GM23338 (cell line): ENCODE measurements around the gene CTBP2. TPM values are rescaled to one million over a fixed set of nuclear protein-coding genes. Genes with fewer than 3 reads are reported as not detected.

Experiments used
- ATAC-seq: fragments of 200-7000 bp; cut with Tn5 transposase; 3 replicates; pipeline ENCODE4 v1.9.1; 2020
- DNase-seq: peaks from one replicate; pipeline ENCODE4 v3.0.0-alpha.2; 2015; ENCODE audit warnings: low spot score
- H2AFZ ChIP-seq: fragments of 200-600 bp; sonication (generic); 2 replicates; pipeline ENCODE4 v1.8.0; 2016; ENCODE audit warnings: antibody characterized with exemption, mild to moderate bottlenecking, moderate library complexity
- H3F3A ChIP-seq: fragments of 200-600 bp; sonication (generic); replicated peaks from 2 replicates; pipeline ENCODE4 v1.8.0; 2017; ENCODE audit warnings: antibody characterized with exemption, mixed run types, low read depth
- H3K27ac ChIP-seq: fragments of 200-600 bp; sonication (generic); 2 replicates; pipeline ENCODE4 v1.6.1; 2016; ENCODE audit warnings: low read depth
- H3K27me3 ChIP-seq: fragments of 200-600 bp; sonication (generic); 2 replicates; pipeline ENCODE4 v1.8.0; 2016; ENCODE audit warnings: mild to moderate bottlenecking, mixed run types, moderate library complexity; ENCODE audit not compliant: insufficient read depth
- H3K36me3 ChIP-seq: fragments of 200-600 bp; sonication (generic); 2 replicates; pipeline ENCODE4 v1.8.0; 2016; ENCODE audit warnings: mild to moderate bottlenecking; ENCODE audit not compliant: insufficient read depth
- H3K4me1 ChIP-seq: fragments of 200-600 bp; sonication (generic); 2 replicates; pipeline ENCODE4 v1.8.0; 2016; ENCODE audit warnings: mild to moderate bottlenecking, moderate library complexity; ENCODE audit not compliant: insufficient read depth
- H3K4me2 ChIP-seq: fragments of 200-600 bp; sonication (generic); 2 replicates; pipeline ENCODE4 v1.7.1; 2017; ENCODE audit warnings: mixed run types
- H3K4me3 ChIP-seq: fragments of 200-600 bp; sonication (generic); 2 replicates; pipeline ENCODE4 v1.6.1; 2016; ENCODE audit warnings: mixed run types
- H3K79me2 ChIP-seq: fragments of 200-600 bp; sonication (generic); replicated peaks from 2 replicates; pipeline ENCODE4 v1.8.0; 2017; ENCODE audit warnings: mild to moderate bottlenecking; ENCODE audit not compliant: insufficient read depth
- H3K9me2 ChIP-seq: fragments of 200-600 bp; sonication (generic); 2 replicates; pipeline ENCODE4 v1.8.0; 2017; ENCODE audit not compliant: insufficient read depth
- H4K20me1 ChIP-seq: fragments of 200-600 bp; sonication (generic); replicated peaks from 2 replicates; pipeline ENCODE4 v1.8.0; 2017; ENCODE audit warnings: mild to moderate bottlenecking; ENCODE audit not compliant: insufficient read depth
- H3K27ac Mint-ChIP-seq: 2 replicates; pipeline ENCODE4 v1.8.0; 2020; ENCODE audit warnings: inconsistent platforms, mild to moderate bottlenecking, moderate library complexity, mixed read lengths
- H3K27me3 Mint-ChIP-seq: 3 replicates; pipeline ENCODE4 v1.8.0; 2022; ENCODE audit warnings: low read depth, mild to moderate bottlenecking, moderate library complexity, mixed read lengths, inconsistent platforms; ENCODE audit not compliant: insufficient read depth, poor library complexity
- H3K36me3 Mint-ChIP-seq: 3 replicates; pipeline ENCODE4 v1.8.0; 2021; ENCODE audit warnings: low read depth, mild to moderate bottlenecking, inconsistent platforms, moderate library complexity, mixed read lengths
- H3K4me1 Mint-ChIP-seq: 3 replicates; pipeline ENCODE4 v1.8.0; 2020; ENCODE audit warnings: mild to moderate bottlenecking, inconsistent platforms, mixed read lengths
- H3K4me3 Mint-ChIP-seq: 3 replicates; pipeline ENCODE4 v1.8.0; 2021; ENCODE audit warnings: moderate library complexity, mild to moderate bottlenecking, inconsistent platforms, mixed read lengths
- H3K9me3 Mint-ChIP-seq: 3 replicates; pipeline ENCODE4 v1.8.0; 2020; ENCODE audit warnings: moderate library complexity, mild to moderate bottlenecking, inconsistent platforms, mixed read lengths
- CREB1 ChIP-seq: fragments of 250-450 bp; sonication (Bioruptor Pico); IDR thresholded peaks from 2 replicates; pipeline ENCODE4 v1.5.0; 2020; ENCODE audit warnings: low read depth, mild to moderate bottlenecking, moderate library complexity
- EZH2 ChIP-seq: fragments of 200-600 bp; sonication (generic); IDR thresholded peaks from one replicate; pipeline ENCODE4 v1.8.0; 2017; ENCODE audit warnings: antibody characterized with exemption, mild to moderate bottlenecking, low read depth; ENCODE audit not compliant: unreplicated experiment
- EZH2phosphoT487 ChIP-seq: fragments of 200-600 bp; sonication (generic); IDR thresholded peaks from one replicate; pipeline ENCODE4 v1.8.1; 2018; ENCODE audit warnings: antibody characterized with exemption; ENCODE audit not compliant: unreplicated experiment
- JUNB ChIP-seq: IDR thresholded peaks from one replicate; pipeline ENCODE4 v1.6.1; 2016; ENCODE audit warnings: antibody characterized with exemption; ENCODE audit not compliant: unreplicated experiment
- NANOG ChIP-seq: IDR thresholded peaks from 2 replicates; pipeline ENCODE4 v1.6.1; 2016; ENCODE audit warnings: antibody characterized with exemption, borderline replicate concordance
- POLR2AphosphoS5 ChIP-seq: IDR thresholded peaks from 2 replicates; pipeline ENCODE4 v1.6.1; 2016; ENCODE audit warnings: antibody characterized with exemption, low read depth
- STAT1 ChIP-seq: IDR thresholded peaks from one replicate; pipeline ENCODE4 v1.6.1; 2016; ENCODE audit warnings: antibody characterized with exemption; ENCODE audit not compliant: unreplicated experiment
- ZNF114 ChIP-seq: fragments of 250-450 bp; sonication (Bioruptor Pico); IDR thresholded peaks from 2 replicates; pipeline ENCODE4 v1.5.0; 2020; ENCODE audit warnings: mild to moderate bottlenecking, moderate library complexity
- ZNF331 ChIP-seq: fragments of 250-450 bp; sonication (Bioruptor Pico); IDR thresholded peaks from 2 replicates; pipeline ENCODE4 v1.5.0; 2020; ENCODE audit warnings: low read depth, mild to moderate bottlenecking, moderate library complexity
- polyA plus RNA-seq: library from polyadenylated mRNA; unstranded; fragments of >200 nt; fragmentation: Nextera tagmentation; extraction: Ambion mirVana; gene quantifications from 2 replicates; pipeline ENCODE4 v1.2.1, GENCODE V29; 2016
- total RNA-seq: library from RNA; depleted of rRNA; stranded (reverse); fragments of >200 nt; shearing (Covaris generic); gene quantifications from 2 replicates; pipeline ENCODE4 v1.2.3, GENCODE V29; 2014
- TF ChIP-seq, protein P1 (sequence below), 2 experiments: fragments of 200-600 bp in 1 of 2; sonication (generic) in 1 of 2; conservative IDR thresholded peaks; 2 replicates each; pipeline versions ENCODE4 v1.5.1 to v1.6.1; 2016 to 2017; ENCODE audit warnings: antibody characterized with exemption in 2 of 2, low read depth in 2 of 2, mild to moderate bottlenecking in 2 of 2, moderate library complexity in 1 of 2
- TF ChIP-seq, protein P2 (sequence below): IDR thresholded peaks from one replicate; pipeline ENCODE4 v1.6.1; 2018; ENCODE audit warnings: antibody characterized with exemption; ENCODE audit not compliant: unreplicated experiment
- TF ChIP-seq, protein P3 (sequence below): IDR thresholded peaks from 2 replicates; pipeline ENCODE4 v1.6.1; 2016; ENCODE audit warnings: antibody characterized with exemption
- TF ChIP-seq, protein P4 (sequence below): fragments of 250-450 bp; sonication (Bioruptor Pico); IDR thresholded peaks from 2 replicates; pipeline ENCODE4 v1.5.0; 2020; ENCODE audit warnings: mild to moderate bottlenecking, moderate library complexity

CTBP2 gene
- total and polyA plus RNA-seq, 2 experiments from 2014 or later = 133 to 265 TPM

DNA sequence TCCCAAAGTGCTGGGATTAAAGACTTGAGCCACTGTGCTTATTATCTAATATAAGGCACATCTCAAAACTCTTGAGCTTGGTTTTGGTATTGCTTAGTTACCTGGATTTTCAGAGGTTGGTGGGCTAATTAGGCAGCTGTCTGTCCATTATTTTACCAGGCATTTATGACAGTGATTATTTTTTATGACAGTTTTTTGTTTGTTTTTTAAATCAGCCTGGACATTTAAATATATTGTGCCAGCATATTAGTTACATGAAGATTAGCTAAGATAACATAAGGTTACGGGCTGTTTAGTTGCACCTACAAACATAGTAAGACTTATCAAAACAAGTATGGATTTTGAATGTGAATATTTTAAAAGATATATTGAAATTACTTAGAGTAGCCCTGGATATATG lies 221.1 kb downstream of the CTBP2 start (continued):
- TF ChIP-seq, protein P1, sequence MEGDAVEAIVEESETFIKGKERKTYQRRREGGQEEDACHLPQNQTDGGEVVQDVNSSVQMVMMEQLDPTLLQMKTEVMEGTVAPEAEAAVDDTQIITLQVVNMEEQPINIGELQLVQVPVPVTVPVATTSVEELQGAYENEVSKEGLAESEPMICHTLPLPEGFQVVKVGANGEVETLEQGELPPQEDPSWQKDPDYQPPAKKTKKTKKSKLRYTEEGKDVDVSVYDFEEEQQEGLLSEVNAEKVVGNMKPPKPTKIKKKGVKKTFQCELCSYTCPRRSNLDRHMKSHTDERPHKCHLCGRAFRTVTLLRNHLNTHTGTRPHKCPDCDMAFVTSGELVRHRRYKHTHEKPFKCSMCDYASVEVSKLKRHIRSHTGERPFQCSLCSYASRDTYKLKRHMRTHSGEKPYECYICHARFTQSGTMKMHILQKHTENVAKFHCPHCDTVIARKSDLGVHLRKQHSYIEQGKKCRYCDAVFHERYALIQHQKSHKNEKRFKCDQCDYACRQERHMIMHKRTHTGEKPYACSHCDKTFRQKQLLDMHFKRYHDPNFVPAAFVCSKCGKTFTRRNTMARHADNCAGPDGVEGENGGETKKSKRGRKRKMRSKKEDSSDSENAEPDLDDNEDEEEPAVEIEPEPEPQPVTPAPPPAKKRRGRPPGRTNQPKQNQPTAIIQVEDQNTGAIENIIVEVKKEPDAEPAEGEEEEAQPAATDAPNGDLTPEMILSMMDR (conservative IDR thresholded peaks at IDR 0.05; ENCODE audit: low read depth in 2 of 2) = no peak
- TF ChIP-seq EZH2phosphoT487 = no peak

DNA sequence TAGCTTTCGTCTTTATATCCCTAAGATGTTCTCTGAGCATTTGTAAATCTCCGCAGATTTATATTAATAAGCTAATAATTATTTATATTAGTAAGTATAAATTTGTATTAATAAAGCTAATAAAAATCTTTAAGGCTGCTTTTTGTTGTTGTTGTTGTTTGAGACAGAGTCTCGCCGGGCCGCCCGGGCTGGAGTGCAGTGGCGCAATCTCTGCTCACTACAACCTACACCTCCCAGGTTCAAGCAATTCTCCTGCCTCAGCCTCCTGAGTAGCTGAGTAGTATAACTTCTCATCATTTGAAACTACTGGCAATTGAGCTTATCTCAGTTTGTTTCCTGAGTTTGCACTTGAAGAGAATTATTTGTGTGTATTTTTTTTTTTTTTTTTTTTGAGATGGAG lies 223.6 kb downstream of the CTBP2 start:
- H3K27me3 ChIP-seq = no peaks in the 10 kb centered on the region
- H3K4me1 ChIP-seq = 0 out of 2 replicates have a peak, but pooled peaks cover 6% of the 10 kb centered on the region
- H4K20me1 ChIP-seq = peaks cover 35% of the 10 kb centered on the region; the same call in 1 of the 2 replicates
- Mint-ChIP-seq H3K4me3 (no peak overlapping the region), H3K27ac (no peak overlapping the region), H3K4me1 (peaks cover 8% of the 10 kb centered on the region), H3K36me3 (peaks cover 12% of the 10 kb centered on the region), H3K27me3 (peaks cover 2% of the 10 kb centered on the region), H3K9me3 (0 out of 3 replicates have a peak, but pooled peaks cover 3% of the 10 kb centered on the region)
- H3F3A ChIP-seq = no peaks in the 10 kb centered on the region
- H3K79me2 ChIP-seq = peaks cover 100% of the 10 kb centered on the region
- ATAC-seq (no peak), DNase-seq (no peak)
- H3K4me3 ChIP-seq = no peak overlapping the region
- no peaks in the 10 kb centered on the region for H3K36me3 ChIP-seq
- no peak overlapping the region for H3K4me2 ChIP-seq
- H3K27ac ChIP-seq = no peak overlapping the region
- H2AFZ ChIP-seq = no peak overlapping the region
- H3K9me2 ChIP-seq = no peaks in the 10 kb centered on the region
- TF ChIP-seq ZNF114 (no peak), CREB1 (no peak), STAT1 (no peak), JUNB (no peak), EZH2phosphoT487 (no peak), ZNF331 (CRISPR knock-in tag) (no peak), NANOG (no peak), EZH2 (no peak), POLR2AphosphoS5 (no peak)
- TF ChIP-seq, protein P2, sequence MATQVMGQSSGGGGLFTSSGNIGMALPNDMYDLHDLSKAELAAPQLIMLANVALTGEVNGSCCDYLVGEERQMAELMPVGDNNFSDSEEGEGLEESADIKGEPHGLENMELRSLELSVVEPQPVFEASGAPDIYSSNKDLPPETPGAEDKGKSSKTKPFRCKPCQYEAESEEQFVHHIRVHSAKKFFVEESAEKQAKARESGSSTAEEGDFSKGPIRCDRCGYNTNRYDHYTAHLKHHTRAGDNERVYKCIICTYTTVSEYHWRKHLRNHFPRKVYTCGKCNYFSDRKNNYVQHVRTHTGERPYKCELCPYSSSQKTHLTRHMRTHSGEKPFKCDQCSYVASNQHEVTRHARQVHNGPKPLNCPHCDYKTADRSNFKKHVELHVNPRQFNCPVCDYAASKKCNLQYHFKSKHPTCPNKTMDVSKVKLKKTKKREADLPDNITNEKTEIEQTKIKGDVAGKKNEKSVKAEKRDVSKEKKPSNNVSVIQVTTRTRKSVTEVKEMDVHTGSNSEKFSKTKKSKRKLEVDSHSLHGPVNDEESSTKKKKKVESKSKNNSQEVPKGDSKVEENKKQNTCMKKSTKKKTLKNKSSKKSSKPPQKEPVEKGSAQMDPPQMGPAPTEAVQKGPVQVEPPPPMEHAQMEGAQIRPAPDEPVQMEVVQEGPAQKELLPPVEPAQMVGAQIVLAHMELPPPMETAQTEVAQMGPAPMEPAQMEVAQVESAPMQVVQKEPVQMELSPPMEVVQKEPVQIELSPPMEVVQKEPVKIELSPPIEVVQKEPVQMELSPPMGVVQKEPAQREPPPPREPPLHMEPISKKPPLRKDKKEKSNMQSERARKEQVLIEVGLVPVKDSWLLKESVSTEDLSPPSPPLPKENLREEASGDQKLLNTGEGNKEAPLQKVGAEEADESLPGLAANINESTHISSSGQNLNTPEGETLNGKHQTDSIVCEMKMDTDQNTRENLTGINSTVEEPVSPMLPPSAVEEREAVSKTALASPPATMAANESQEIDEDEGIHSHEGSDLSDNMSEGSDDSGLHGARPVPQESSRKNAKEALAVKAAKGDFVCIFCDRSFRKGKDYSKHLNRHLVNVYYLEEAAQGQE = no peak
- TF ChIP-seq, protein P3, sequence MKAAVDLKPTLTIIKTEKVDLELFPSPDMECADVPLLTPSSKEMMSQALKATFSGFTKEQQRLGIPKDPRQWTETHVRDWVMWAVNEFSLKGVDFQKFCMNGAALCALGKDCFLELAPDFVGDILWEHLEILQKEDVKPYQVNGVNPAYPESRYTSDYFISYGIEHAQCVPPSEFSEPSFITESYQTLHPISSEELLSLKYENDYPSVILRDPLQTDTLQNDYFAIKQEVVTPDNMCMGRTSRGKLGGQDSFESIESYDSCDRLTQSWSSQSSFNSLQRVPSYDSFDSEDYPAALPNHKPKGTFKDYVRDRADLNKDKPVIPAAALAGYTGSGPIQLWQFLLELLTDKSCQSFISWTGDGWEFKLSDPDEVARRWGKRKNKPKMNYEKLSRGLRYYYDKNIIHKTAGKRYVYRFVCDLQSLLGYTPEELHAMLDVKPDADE = no peak
- TF ChIP-seq, protein P4, sequence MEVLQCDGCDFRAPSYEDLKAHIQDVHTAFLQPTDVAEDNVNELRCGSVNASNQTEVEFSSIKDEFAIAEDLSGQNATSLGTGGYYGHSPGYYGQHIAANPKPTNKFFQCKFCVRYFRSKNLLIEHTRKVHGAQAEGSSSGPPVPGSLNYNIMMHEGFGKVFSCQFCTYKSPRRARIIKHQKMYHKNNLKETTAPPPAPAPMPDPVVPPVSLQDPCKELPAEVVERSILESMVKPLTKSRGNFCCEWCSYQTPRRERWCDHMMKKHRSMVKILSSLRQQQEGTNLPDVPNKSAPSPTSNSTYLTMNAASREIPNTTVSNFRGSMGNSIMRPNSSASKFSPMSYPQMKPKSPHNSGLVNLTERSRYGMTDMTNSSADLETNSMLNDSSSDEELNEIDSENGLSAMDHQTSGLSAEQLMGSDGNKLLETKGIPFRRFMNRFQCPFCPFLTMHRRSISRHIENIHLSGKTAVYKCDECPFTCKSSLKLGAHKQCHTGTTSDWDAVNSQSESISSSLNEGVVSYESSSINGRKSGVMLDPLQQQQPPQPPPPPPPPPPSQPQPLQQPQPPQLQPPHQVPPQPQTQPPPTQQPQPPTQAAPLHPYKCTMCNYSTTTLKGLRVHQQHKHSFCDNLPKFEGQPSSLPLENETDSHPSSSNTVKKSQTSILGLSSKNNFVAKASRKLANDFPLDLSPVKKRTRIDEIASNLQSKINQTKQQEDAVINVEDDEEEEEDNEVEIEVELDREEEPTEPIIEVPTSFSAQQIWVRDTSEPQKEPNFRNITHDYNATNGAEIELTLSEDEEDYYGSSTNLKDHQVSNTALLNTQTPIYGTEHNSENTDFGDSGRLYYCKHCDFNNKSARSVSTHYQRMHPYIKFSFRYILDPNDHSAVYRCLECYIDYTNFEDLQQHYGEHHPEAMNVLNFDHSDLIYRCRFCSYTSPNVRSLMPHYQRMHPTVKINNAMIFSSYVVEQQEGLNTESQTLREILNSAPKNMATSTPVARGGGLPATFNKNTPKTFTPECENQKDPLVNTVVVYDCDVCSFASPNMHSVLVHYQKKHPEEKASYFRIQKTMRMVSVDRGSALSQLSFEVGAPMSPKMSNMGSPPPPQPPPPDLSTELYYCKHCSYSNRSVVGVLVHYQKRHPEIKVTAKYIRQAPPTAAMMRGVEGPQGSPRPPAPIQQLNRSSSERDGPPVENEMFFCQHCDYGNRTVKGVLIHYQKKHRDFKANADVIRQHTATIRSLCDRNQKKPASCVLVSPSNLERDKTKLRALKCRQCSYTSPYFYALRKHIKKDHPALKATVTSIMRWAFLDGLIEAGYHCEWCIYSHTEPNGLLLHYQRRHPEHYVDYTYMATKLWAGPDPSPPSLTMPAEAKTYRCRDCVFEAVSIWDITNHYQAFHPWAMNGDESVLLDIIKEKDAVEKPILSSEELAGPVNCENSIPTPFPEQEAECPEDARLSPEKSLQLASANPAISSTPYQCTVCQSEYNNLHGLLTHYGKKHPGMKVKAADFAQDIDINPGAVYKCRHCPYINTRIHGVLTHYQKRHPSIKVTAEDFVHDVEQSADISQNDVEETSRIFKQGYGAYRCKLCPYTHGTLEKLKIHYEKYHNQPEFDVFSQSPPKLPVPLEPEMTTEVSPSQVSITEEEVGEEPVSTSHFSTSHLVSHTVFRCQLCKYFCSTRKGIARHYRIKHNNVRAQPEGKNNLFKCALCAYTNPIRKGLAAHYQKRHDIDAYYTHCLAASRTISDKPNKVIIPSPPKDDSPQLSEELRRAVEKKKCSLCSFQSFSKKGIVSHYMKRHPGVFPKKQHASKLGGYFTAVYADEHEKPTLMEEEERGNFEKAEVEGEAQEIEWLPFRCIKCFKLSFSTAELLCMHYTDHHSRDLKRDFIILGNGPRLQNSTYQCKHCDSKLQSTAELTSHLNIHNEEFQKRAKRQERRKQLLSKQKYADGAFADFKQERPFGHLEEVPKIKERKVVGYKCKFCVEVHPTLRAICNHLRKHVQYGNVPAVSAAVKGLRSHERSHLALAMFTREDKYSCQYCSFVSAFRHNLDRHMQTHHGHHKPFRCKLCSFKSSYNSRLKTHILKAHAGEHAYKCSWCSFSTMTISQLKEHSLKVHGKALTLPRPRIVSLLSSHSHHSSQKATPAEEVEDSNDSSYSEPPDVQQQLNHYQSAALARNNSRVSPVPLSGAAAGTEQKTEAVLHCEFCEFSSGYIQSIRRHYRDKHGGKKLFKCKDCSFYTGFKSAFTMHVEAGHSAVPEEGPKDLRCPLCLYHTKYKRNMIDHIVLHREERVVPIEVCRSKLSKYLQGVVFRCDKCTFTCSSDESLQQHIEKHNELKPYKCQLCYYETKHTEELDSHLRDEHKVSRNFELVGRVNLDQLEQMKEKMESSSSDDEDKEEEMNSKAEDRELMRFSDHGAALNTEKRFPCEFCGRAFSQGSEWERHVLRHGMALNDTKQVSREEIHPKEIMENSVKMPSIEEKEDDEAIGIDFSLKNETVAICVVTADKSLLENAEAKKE = no peak
